B cell (primary cell): ENCODE results near the gene G6PD. TPM values are rescaled to one million over a fixed set of nuclear protein-coding genes. Genes with fewer than 3 reads are reported as not detected.

Source experiments
- ATAC-seq: fragments of 200-7000 bp; cut with Tn5 transposase; one replicate; pipeline ENCODE4 v1.10.0; 2021; ENCODE audit warnings: low read depth, mild to moderate bottlenecking, moderate number of reproducible peaks, moderate library complexity
- CTCF ChIA-PET: fragments of 350-600 bp; sonication (Branson Sonifier 250); formaldehyde crosslinking; loops from one replicate; lab custom pipeline; 2021; ENCODE audit warnings: antibody characterized with exemption, inconsistent platforms; lab: Charles Lee
- POLR2A ChIA-PET: fragments of 350-600 bp; sonication (Branson Sonifier 250); formaldehyde crosslinking; loops from one replicate; lab custom pipeline; 2021; ENCODE audit warnings: antibody characterized with exemption; lab: Charles Lee
- DNase-seq: peaks from one replicate; pipeline ENCODE4 v3.0.0; 2013
- H2AFZ ChIP-seq: 2 replicates; pipeline ENCODE4 v1.6.1; 2012; ENCODE audit warnings: mild to moderate bottlenecking, low read depth, low read length; ENCODE audit not compliant: insufficient read depth, poor library complexity, severe bottlenecking
- H3K27ac ChIP-seq, 2 donors: 1 replicate in 1 of 2; 2 replicates in 1 of 2; pipeline ENCODE4 v1.5.1; 2012 to 2013; ENCODE audit warnings: low read length in 2 of 2, mild to moderate bottlenecking in 2 of 2, moderate library complexity in 1 of 2
- H3K27me3 ChIP-seq, 4 experiments: fragments of 200-600 bp in 1 of 4; sonication (generic) in 1 of 4; replicated peaks in 1 of 4; 1 replicate in 2 of 4; 2 replicates in 2 of 4; pipeline versions ENCODE4 v1.6.1 to v1.7.0; 2013 to 2016; ENCODE audit warnings: low read length in 3 of 4, mild to moderate bottlenecking in 2 of 4, mixed read lengths in 1 of 4, moderate library complexity in 1 of 4; ENCODE audit not compliant: insufficient read depth in 4 of 4, control insufficient read depth in 3 of 4; ENCODE audit errors: control extremely low read depth in 1 of 4
- H3K36me3 ChIP-seq, 2 experiments: replicated peaks in 1 of 2; 1 replicate in 1 of 2; 2 replicates in 1 of 2; pipeline versions ENCODE4 v1.6.1 to v1.7.1; 2013; ENCODE audit warnings: low read length in 1 of 2; ENCODE audit not compliant: insufficient read depth in 2 of 2, control insufficient read depth in 1 of 2; ENCODE audit errors: control extremely low read depth in 1 of 2, extremely low read depth in 1 of 2
- H3K4me1 ChIP-seq, 2 donors: fragments of 200-600 bp in 1 of 2; sonication (generic) in 1 of 2; 1 replicate in 1 of 2; 2 replicates in 1 of 2; pipeline versions ENCODE4 v1.5.1 to v1.6.1; 2013 to 2017; ENCODE audit warnings: low read length in 2 of 2; ENCODE audit not compliant: control insufficient read depth in 2 of 2, insufficient read depth in 2 of 2
- H3K4me2 ChIP-seq: replicated peaks from 2 replicates; pipeline ENCODE3; 2012; ENCODE audit warnings: mild to moderate bottlenecking, low read depth, low read length; ENCODE audit not compliant: poor library complexity, severe bottlenecking
- H3K4me3 ChIP-seq, 5 experiments: fragments of 200-600 bp in 1 of 5; sonication (generic) in 1 of 5; 1 replicate in 3 of 5; 2 replicates in 2 of 5; pipeline versions ENCODE4 v1.5.1 to v1.7.0; 2011 to 2016; ENCODE audit warnings: low read length in 4 of 5, mild to moderate bottlenecking in 4 of 5, low read depth in 2 of 5, control low read depth in 1 of 5, moderate library complexity in 1 of 5; ENCODE audit not compliant: insufficient read depth in 1 of 5; ENCODE audit errors: control extremely low read depth in 1 of 5, extremely low read depth in 1 of 5
- H3K79me2 ChIP-seq: fragments of 200-600 bp; sonication (generic); one replicate; pipeline ENCODE4 v1.6.0; 2016; ENCODE audit warnings: low read length; ENCODE audit not compliant: control insufficient read depth, insufficient read depth
- H3K9ac ChIP-seq: fragments of 200-600 bp; sonication (generic); 2 replicates; pipeline ENCODE4 v1.6.1; 2017; ENCODE audit warnings: mild to moderate bottlenecking, low read length, moderate library complexity
- H3K9me3 ChIP-seq, 3 donors: one replicate each; pipeline versions ENCODE4 v1.6.1 to v1.7.1; 2013; ENCODE audit warnings: low read length in 2 of 3; ENCODE audit not compliant: control insufficient read depth in 2 of 3, insufficient read depth in 1 of 3; ENCODE audit errors: control extremely low read depth in 1 of 3
- H4K20me1 ChIP-seq: 2 replicates; pipeline ENCODE4 v1.6.0; 2012; ENCODE audit warnings: mild to moderate bottlenecking, low read length; ENCODE audit not compliant: insufficient read depth, control insufficient read depth, poor library complexity, severe bottlenecking
- H3K27ac Mint-ChIP-seq: one replicate; pipeline ENCODE4 v1.8.0; 2021; ENCODE audit warnings: mixed read lengths
- H3K27me3 Mint-ChIP-seq: one replicate; pipeline ENCODE4 v1.8.0; 2021; ENCODE audit warnings: mixed read lengths
- H3K4me1 Mint-ChIP-seq: one replicate; pipeline ENCODE4 v1.8.0; 2021; ENCODE audit warnings: mixed read lengths
- H3K4me3 Mint-ChIP-seq: one replicate; pipeline ENCODE4 v1.8.0; 2021; ENCODE audit warnings: mixed read lengths
- H3K9me3 Mint-ChIP-seq: one replicate; pipeline ENCODE4 v1.8.0; 2022; ENCODE audit warnings: mixed read lengths; ENCODE audit not compliant: insufficient read depth
- CTCF ChIP-seq: fragments of 200-600 bp; IDR thresholded peaks from one replicate; pipeline ENCODE4 v1.8.0; 2022; ENCODE audit warnings: antibody characterized with exemption, mild to moderate bottlenecking
- EZH2 ChIP-seq: IDR thresholded peaks from 2 replicates; pipeline ENCODE4 v1.6.1; 2012; ENCODE audit warnings: borderline replicate concordance, low read depth, mild to moderate bottlenecking, moderate library complexity, low read length; ENCODE audit not compliant: insufficient read depth, poor library complexity, severe bottlenecking
- WGBS: methylation state at CpG from one replicate; pipeline ENCODE4 v1.1.5; 2013; ENCODE audit warnings: missing lambda C conversion rate; ENCODE audit not compliant: insufficient coverage; 5-methylcytosine and 5-hydroxymethylcytosine counted together
- intact Hi-C: fragments of 100-400 bp; cut with micrococcal nuclease; formaldehyde crosslinking; loops from one replicate; pipeline ENCODE4 v1.10.0; 2022
- polyA plus RNA-seq: library from polyadenylated mRNA; depleted of rRNA; stranded (reverse); fragments of >200 nt; gene quantifications from 2 replicates; pipeline ENCODE4 v1.2.3, GENCODE V29; 2012
- total RNA-seq, 2 donors: library from RNA; stranded (reverse); fragments of 120-200 nt in 1 of 2; gene quantifications; 1 replicate in 1 of 2; 2 replicates in 1 of 2; pipeline versions ENCODE4 v1.2.3 to v1.2.4, GENCODE V29; 2013 to 2022

Gene G6PD
- total and polyA plus RNA-seq, 2 donors (not counting 1 experiment from before 2014, with no cell fraction given), result 61.2 to 64.4 TPM

GRCh38 chrX:154515966-154516655, 30.5 kb downstream of the G6PD start, which contains the start of gene FAM3A:
FAM3A (minus strand) TSS chrX:154516232; CDS start chrX:154515772, 460 bp downstream.
- Histone ChIP-seq H3K36me3 (peaks cover 0 to 2% of the 10 kb centered on the region in 2 experiments), H3K79me2 (peaks cover 6% of the 10 kb centered on the region), H3K27me3 (no peaks in the 10 kb centered on the region), H3K27ac (peak within 1 kb of the TSS; percentile 71 to 73), H3K4me3 (peak within 1 kb of the TSS; percentile 36 to 75 (median 67)), H3K9ac (peak within 1 kb of the TSS; percentile 68), H3K4me1 (peaks cover 4 to 22% of the 10 kb centered on the region in 2 donors), H3K9me3 (no peaks in the 10 kb centered on the region), H3K4me2 (peak within 1 kb of the TSS; percentile 80), H4K20me1 (no peaks in the 10 kb centered on the region), H2AFZ (peak within 1 kb of the TSS; percentile 69)
- Mint-ChIP-seq H3K27ac (peak within 1 kb of the TSS; percentile 94), H3K27me3 (no peaks in the 10 kb centered on the region), H3K9me3 (no peaks in the 10 kb centered on the region), H3K4me3 (peak within 1 kb of the TSS; percentile 89), H3K4me1 (peaks cover 18% of the 10 kb centered on the region)
- under 1% methylated on average over 56 of the region's 59 CpGs for WGBS
- intact Hi-C loops, result loop anchor here (1.0 to 5.0 kb wide), 5 partner anchors 26 to 144 kb away; partner anchors contain the start of genes FLNA, LAGE3, PLXNA3 and RPL10
- TF ChIP-seq CTCF (no peak), EZH2 (no peak)
- DNase-seq (peak; percentile 89), ATAC-seq (peak; percentile 97)
- POLR2A ChIA-PET, result interaction anchor here (0.5 to 2.5 kb wide), 6 partner anchors 9 to 118 kb away, joined by 3 to 13 read pairs (median 6); partner anchors contain the start of genes RPL10, SLC10A3 and UBL4A
- CTCF ChIA-PET, result interaction anchor here (1.3 to 1.7 kb wide), 4 partner anchors 11 to 118 kb away, joined by 3 to 9 read pairs (median 6); partner anchors contain the start of genes RPL10 and SLC10A3
